Measurements from ENCODE around the gene ERICH3. TPM values are rescaled to one million over a fixed set of nuclear protein-coding genes. Genes with fewer than 3 reads are reported as not detected.

ERICH3 gene
- not detected for total RNA-seq

GRCh38 chr1:74673351-74674111, at the start of gene ERICH3:
ERICH3 (minus strand) TSS chr1:74673792; CDS start chr1:74673519, 273 bp downstream.
- no peak for DNase-seq (ENCODE audit: low spot score)

- DNase-seq (ENCODE audit: low spot score): no peak
These were observed 44.0 kb upstream of the ERICH3 start for GRCh38 chr1:74717626-74718025.

GRCh38 chr1:74716822-74717221, 43.2 kb upstream of the ERICH3 start:
- DNase-seq (ENCODE audit: low spot score): no peak

GRCh38 chr1:74715806-74716205, 42.2 kb upstream of the ERICH3 start:
- DNase-seq (ENCODE audit: low spot score): no peak

GRCh38 chr1:74715236-74715502, 41.6 kb upstream of the ERICH3 start:
- DNase-seq (ENCODE audit: low spot score): no peak

GRCh38 chr1:74714429-74715235, 41.0 kb upstream of the ERICH3 start:
- DNase-seq (ENCODE audit: low spot score): no peak

- DNase-seq (ENCODE audit: low spot score): no peak
These were observed 40.3 kb upstream of the ERICH3 start for GRCh38 chr1:74713849-74714248.

GRCh38 chr1:74712881-74713280, 39.3 kb upstream of the ERICH3 start:
- DNase-seq (ENCODE audit: low spot score): no peak

GRCh38 chr1:74703386-74704182, 30.0 kb upstream of the ERICH3 start:
- DNase-seq (ENCODE audit: low spot score): no peak

- no peak for DNase-seq (ENCODE audit: low spot score)
These were observed 25.7 kb upstream of the ERICH3 start for GRCh38 chr1:74699331-74699730.

GRCh38 chr1:74697832-74698231, 24.2 kb upstream of the ERICH3 start:
- DNase-seq (ENCODE audit: low spot score): no peak

GRCh38 chr1:74693473-74693872, 19.9 kb upstream of the ERICH3 start:
- no peak for DNase-seq (ENCODE audit: low spot score)

GRCh38 chr1:74690909-74691308, 17.3 kb upstream of the ERICH3 start:
- DNase-seq (ENCODE audit: low spot score): no peak

GRCh38 chr1:74690364-74690696, 16.7 kb upstream of the ERICH3 start:
- DNase-seq (ENCODE audit: low spot score): no peak

- DNase-seq (ENCODE audit: low spot score): peak; percentile 52
These were observed 16.2 kb upstream of the ERICH3 start for GRCh38 chr1:74689621-74690363.

- DNase-seq (ENCODE audit: low spot score): no peak
These were observed 13.3 kb upstream of the ERICH3 start for GRCh38 chr1:74686928-74687327.

GRCh38 chr1:74684301-74684700, 10.7 kb upstream of the ERICH3 start:
- DNase-seq (ENCODE audit: low spot score): no peak

- DNase-seq (ENCODE audit: low spot score): no peak
These were observed 10.1 kb upstream of the ERICH3 start for GRCh38 chr1:74683656-74684055.

- DNase-seq (ENCODE audit: low spot score): no peak
These were observed 8.3 kb upstream of the ERICH3 start for GRCh38 chr1:74681851-74682250.

GRCh38 chr1:74681449-74681848, 7.9 kb upstream of the ERICH3 start:
- no peak for DNase-seq (ENCODE audit: low spot score)

GRCh38 chr1:74681001-74681400, 7.4 kb upstream of the ERICH3 start:
- no peak for DNase-seq (ENCODE audit: low spot score)

GRCh38 chr1:74679811-74680210, 6.2 kb upstream of the ERICH3 start:
- no peak for DNase-seq (ENCODE audit: low spot score)
